GM12878 (cell line): Measurements from ENCODE around the gene CD209. TPM values are rescaled to one million over a fixed set of nuclear protein-coding genes. Genes with fewer than 3 reads are reported as not detected.

ENCODE experiments used
- ATAC-seq: fragments of 200-7000 bp; cut with Tn5 transposase; 3 replicates; pipeline ENCODE4 v1.9.1; 2020; ENCODE audit warnings: mild to moderate bottlenecking, moderate library complexity
- BruUV-seq: library from RNA; stranded (reverse); fragments of 400-500 nt; replicated peaks from 2 replicates; lab custom pipeline; 2021; lab: Mats Ljungman, UMichigan
- CTCF ChIA-PET: fragments of 300-600 bp; sonication (Branson Sonifier 250); formaldehyde crosslinking; extraction: SDS; loops from one replicate; lab custom pipeline; 2021; ENCODE audit warnings: inconsistent platforms; lab: Yijun Ruan, JAX
- POLR2A ChIA-PET: fragments of 350-600 bp; formaldehyde crosslinking; extraction: SDS; loops from one replicate; lab custom pipeline; 2021; ENCODE audit warnings: inconsistent platforms; lab: Charles Lee
- RAD21 ChIA-PET: fragments of 300-600 bp; sonication (Branson Sonifier 250); formaldehyde crosslinking; loops from one replicate; lab custom pipeline; 2023; ENCODE audit warnings: antibody characterized with exemption; ENCODE audit not compliant: unreplicated experiment; lab: Charles Lee
- SMC1A ChIA-PET: fragments of 300-600 bp; sonication (Branson Sonifier 250); formaldehyde crosslinking; loops from one replicate; lab custom pipeline; 2023; ENCODE audit not compliant: unreplicated experiment, uncharacterized antibody; lab: Charles Lee
- DNase-seq: peaks from one replicate; pipeline ENCODE4 v3.0.0-alpha.2; 2011; ENCODE audit warnings: low read depth, low spot score
- FAIRE-seq: peaks from 3 replicates; lab custom pipeline; 2011; peaks lifted over from hg19 to GRCh38; lab: Jason Lieb, UNC
- H2AFZ ChIP-seq: 2 replicates; pipeline ENCODE4 v1.6.0; 2011; ENCODE audit warnings: low read depth, low read length, control low read depth; ENCODE audit not compliant: control insufficient read depth
- H3K27ac ChIP-seq: 2 replicates; pipeline ENCODE4 v1.5.1; 2011; ENCODE audit warnings: control low read depth; ENCODE audit not compliant: control insufficient read depth, insufficient read depth
- H3K27me3 ChIP-seq, 2 experiments: replicated peaks in 1 of 2; 2 replicates each; pipeline versions ENCODE4 v1.6.0 to v1.6.1; 2011; ENCODE audit warnings: low read length in 1 of 2; ENCODE audit not compliant: control insufficient read depth in 2 of 2, insufficient read depth in 2 of 2
- H3K36me3 ChIP-seq, 2 experiments: 2 replicates each; pipeline ENCODE4 v1.5.1; 2011; ENCODE audit warnings: low read length in 1 of 2; ENCODE audit not compliant: control insufficient read depth in 2 of 2, insufficient read depth in 2 of 2
- H3K4me1 ChIP-seq: 2 replicates; pipeline ENCODE4 v1.6.1; 2011; ENCODE audit warnings: mild to moderate bottlenecking, low read length, moderate library complexity, mixed read lengths; ENCODE audit not compliant: control insufficient read depth, insufficient read depth
- H3K4me2 ChIP-seq: 2 replicates; pipeline ENCODE4 v1.6.0; 2011; ENCODE audit warnings: control low read depth; ENCODE audit not compliant: control insufficient read depth, insufficient read depth
- H3K4me3 ChIP-seq: fragments of 200-600 bp; sonication (generic); 2 replicates; pipeline ENCODE4 v1.5.1; 2016
- H3K79me2 ChIP-seq: 2 replicates; pipeline ENCODE4 v1.6.0; 2011; ENCODE audit warnings: low read length; ENCODE audit not compliant: control insufficient read depth, insufficient read depth
- H3K9ac ChIP-seq: 2 replicates; pipeline ENCODE4 v1.8.0; 2011; ENCODE audit warnings: low read length, control low read depth, mixed read lengths; ENCODE audit not compliant: control insufficient read depth, insufficient read depth
- H3K9me3 ChIP-seq: replicated peaks from 3 replicates; pipeline ENCODE4 v1.5.1; 2011; ENCODE audit warnings: mild to moderate bottlenecking, low read length; ENCODE audit not compliant: control insufficient read depth, insufficient read depth
- H4K20me1 ChIP-seq: 2 replicates; pipeline ENCODE4 v1.6.0; 2011; ENCODE audit not compliant: control insufficient read depth, insufficient read depth
- ASH2L ChIP-seq: fragments of 300-600, 200-600 bp; sonication (generic); IDR thresholded peaks from 2 replicates; pipeline ENCODE4 v1.6.1; 2017; ENCODE audit warnings: low read depth, mild to moderate bottlenecking, borderline replicate concordance
- CHD2 ChIP-seq: IDR thresholded peaks from 2 replicates; pipeline ENCODE4 v1.6.1; 2011; ENCODE audit warnings: low read depth, low read length, improper control_type of control experiment, borderline replicate concordance
- FOS ChIP-seq: IDR thresholded peaks from 3 replicates; pipeline ENCODE4 v1.6.1; 2011; ENCODE audit warnings: borderline replicate concordance; ENCODE audit not compliant: insufficient read length; ENCODE audit errors: extremely low read depth
- HCFC1 ChIP-seq: fragments of 150-350 bp; IDR thresholded peaks from 2 replicates; pipeline ENCODE4 v1.6.1; 2014; ENCODE audit warnings: low read length
- MLLT1 ChIP-seq: fragments of 450-650 bp; IDR thresholded peaks from 2 replicates; pipeline ENCODE4 v1.6.1; 2016; ENCODE audit warnings: mild to moderate bottlenecking
- MYB ChIP-seq: fragments of 150-350 bp; IDR thresholded peaks from 2 replicates; pipeline ENCODE4 v1.6.1; 2014; ENCODE audit warnings: mild to moderate bottlenecking, low read depth, low read length, borderline replicate concordance
- NKRF ChIP-seq: fragments of 450-650 bp; conservative IDR thresholded peaks from 2 replicates; pipeline ENCODE4 v1.6.1; 2017; ENCODE audit warnings: mild to moderate bottlenecking, moderate library complexity
- RB1 ChIP-seq: fragments of 450-650 bp; formaldehyde crosslinking; IDR thresholded peaks from 2 replicates; pipeline ENCODE4 v1.6.1; 2017; ENCODE audit warnings: mild to moderate bottlenecking, borderline replicate concordance
- RELA ChIP-seq: fragments of 450-650 bp; IDR thresholded peaks from 2 replicates; pipeline ENCODE4 v1.8.0; 2014; ENCODE audit warnings: borderline replicate concordance; ENCODE audit not compliant: partially characterized antibody
- SPI1 ChIP-seq: IDR thresholded peaks from 2 replicates; pipeline ENCODE4 v1.6.1; 2011; ENCODE audit warnings: low read depth, mild to moderate bottlenecking, low read length, moderate library complexity, borderline replicate concordance; ENCODE audit not compliant: insufficient read depth
- SRF ChIP-seq, 2 experiments: IDR thresholded peaks; 2 replicates each; pipeline ENCODE4 v1.6.1; 2011; ENCODE audit warnings: low read depth in 2 of 2, low read length in 2 of 2, mild to moderate bottlenecking in 1 of 2, moderate library complexity in 1 of 2
- TCF3 ChIP-seq: IDR thresholded peaks from 2 replicates; pipeline ENCODE4 v1.6.1; 2012; ENCODE audit warnings: low read depth, mild to moderate bottlenecking, low read length, borderline replicate concordance; ENCODE audit not compliant: insufficient read depth
- ZZZ3 ChIP-seq: IDR thresholded peaks from 2 replicates; pipeline ENCODE4 v1.6.1; 2011; ENCODE audit warnings: low read depth; ENCODE audit not compliant: control insufficient read depth, insufficient read length
- WGBS: methylation state at CpG from one replicate; pipeline ENCODE4 v1.1.6; 2016; ENCODE audit warnings: low lambda C conversion rate; ENCODE audit not compliant: insufficient replicate concordance, insufficient coverage; ENCODE audit errors: missing lambda C conversion rate; 5-methylcytosine and 5-hydroxymethylcytosine counted together
- in situ Hi-C: fragments of 300-500 bp; cut with MboI; formaldehyde crosslinking; loops from 9 replicates; pipeline ENCODE4 v1.14.3; 2018; ENCODE audit warnings: mixed read lengths
- intact Hi-C: fragments of 100-400 bp; cut with micrococcal nuclease; formaldehyde crosslinking; loops from one replicate; pipeline ENCODE4 v1.14.2; 2022; ENCODE audit not compliant: unreplicated experiment
- polyA plus RNA-seq, 11 experiments: library from polyadenylated mRNA; depleted of rRNA in 4 of 11; unstranded in 6 of 11; stranded (reverse) in 5 of 11; fragments of >200 nt; fragmentation: Nextera tagmentation in 4 of 11; fragmentation: Illumina TruSeq in 1 of 11; extraction: Ambion mirVana in 4 of 11; extraction: Trizol in 1 of 11; gene quantifications; 1 replicate in 1 of 11; 2 replicates in 10 of 11; pipeline versions ENCODE4 v1.2.1 to v1.2.3, GENCODE V29; 2011 to 2016; ENCODE audit warnings: inconsistent platforms in 2 of 11, missing spikeins in 2 of 11, low read depth in 1 of 11
- total RNA-seq, 4 experiments: library from RNA; depleted of rRNA in 3 of 4; stranded (reverse); fragments of >200 nt in 3 of 4; fragmentation: Illumina TruSeq in 1 of 4; extraction: Trizol in 1 of 4; gene quantifications; 2 replicates each; pipeline versions ENCODE4 v1.2.1 to v1.2.3, GENCODE V29; 2013 to 2021

CD209 gene
- total and polyA plus RNA-seq, 10 of the 15 experiments (the other 5 are each of a cell fraction or from before 2014, with no cell fraction given), result 0.04 to 0.21 (median 0.10) TPM; not detected in 3

GRCh38 chr19:7701049-7701653, 46.2 kb downstream of the CD209 start (continued):
- TF ChIP-seq ASH2L (0 out of 2 replicates have a peak, but pooled peaks have one; percentile 14), ZZZ3 (no peak), CHD2 (no peak)

GRCh38 chr19:7699417-7700401, 47.6 kb downstream of the CD209 start:
- no peak for FAIRE-seq
- Histone ChIP-seq H3K27ac (peak overlapping the region; percentile 94), H3K9me3 (no peaks in the 10 kb centered on the region; the same call in 2 of the 3 replicates), H3K79me2 (peaks cover 64% of the 10 kb centered on the region), H2AFZ (no peak overlapping the region), H3K4me2 (peak overlapping the region; percentile 97), H3K4me3 (peak overlapping the region; percentile 100), H4K20me1 (no peaks in the 10 kb centered on the region), H3K27me3 (no peaks in the 10 kb centered on the region), H3K9ac (peak overlapping the region; percentile 88), H3K36me3 (peaks cover 6 to 13% of the 10 kb centered on the region in 2 experiments; a peak in 3 of 4 replicates), H3K4me1 (peaks cover 47% of the 10 kb centered on the region)
- ChIA-PET CTCF (interaction anchor here (1.0 to 5.0 kb wide), 6 partner anchors 9 to 131 kb away, joined by 3 to 32 read pairs (median 5); partner anchors contain the start of gene TRAPPC5), SMC1A (interaction anchor here (0.6 to 5.5 kb wide), 7 partner anchors 9 to 100 kb away, joined by 4 to 26 read pairs (median 4); partner anchors contain the start of gene TRAPPC5), POLR2A (interaction anchor here (0.5 to 2.1 kb wide), 9 partner anchors 14 to 327 kb away, joined by 3 to 11 read pairs (median 3); partner anchors contain the start of gene TRAPPC5), RAD21 (interaction anchor here (0.8 to 2.9 kb wide), 7 partner anchors 10 to 244 kb away, joined by 3 to 19 read pairs (median 4); partner anchors contain the start of genes TIMM44 and TRAPPC5)
- DNase-seq, result peak; percentile 73
- intact Hi-C loops, result loop anchor here (2.0 to 10.0 kb wide), 3 partner anchors 43 to 495 kb away; no protein-coding TSS in a partner anchor
- TSS peak; percentile 95 for BruUV-seq
- in situ Hi-C loops, result loop anchor here (10.0 kb wide), 2 partner anchors 515 to 1175 kb away; no protein-coding TSS in a partner anchor
- WGBS, result 17% methylated on average over 15 of the region's 15 CpGs
- peak; percentile 40 for ATAC-seq
- peak; percentile 62; the same call in 1 of the 2 replicates for TF ChIP-seq TCF3
- TF ChIP-seq NKRF, result 0 out of 2 replicates have a peak, but pooled peaks have one; percentile 17
- TF ChIP-seq RELA, result no peak
- no peak for TF ChIP-seq SRF (IDR thresholded peaks at IDR 0.05; ENCODE audit: low read depth in 2 of 2, low read length in 2 of 2)
- no peak for TF ChIP-seq MYB
- no peak for TF ChIP-seq FOS
- peak; percentile 84 for TF ChIP-seq MLLT1
- TF ChIP-seq HCFC1, result no peak
- TF ChIP-seq SPI1, result no peak
- no peak for TF ChIP-seq RB1
